Ectodermal cell (in vitro differentiated cells): Measurements from ENCODE around the gene ADARB2.
"Not testable (repeated sequence)": the region's sequence is repeated elsewhere in the genome, so short reads cannot be mapped to it uniquely, and the experiment has no call there.

ENCODE experiments used
- H3K27ac ChIP-seq: 2 replicates; pipeline ENCODE4 v1.7.0; 2013; ENCODE audit warnings: mild to moderate bottlenecking, low read depth, low read length; ENCODE audit not compliant: insufficient read depth, poor library complexity, severe bottlenecking
- H3K27me3 ChIP-seq: 2 replicates; pipeline ENCODE4 v1.7.0; 2013; ENCODE audit warnings: mild to moderate bottlenecking, low read length; ENCODE audit not compliant: insufficient read depth, control insufficient read depth, poor library complexity, severe bottlenecking
- H3K36me3 ChIP-seq: one replicate; pipeline ENCODE4 v1.7.0; 2013; ENCODE audit warnings: low read length; ENCODE audit not compliant: control insufficient read depth, insufficient read depth
- H3K4me1 ChIP-seq: one replicate; pipeline ENCODE4 v1.7.0; 2013; ENCODE audit warnings: low read length; ENCODE audit not compliant: control insufficient read depth, insufficient read depth
- H3K4me3 ChIP-seq: 2 replicates; pipeline ENCODE4 v1.7.0; 2013; ENCODE audit warnings: low read depth, low read length, control low read depth; ENCODE audit not compliant: insufficient read depth
- H3K9me3 ChIP-seq: 2 replicates; pipeline ENCODE4 v1.7.0; 2013; ENCODE audit warnings: mild to moderate bottlenecking, low read length, moderate library complexity; ENCODE audit not compliant: control insufficient read depth
- WGBS, 2 experiments: methylation state at CpG; one replicate each; pipeline ENCODE4 v1.1.7; 2013; ENCODE audit warnings: missing lambda C conversion rate in 2 of 2; 5-methylcytosine and 5-hydroxymethylcytosine counted together

The ADARB2 gene

GRCh38 chr10:1169981-1170866, 567.1 kb downstream of the ADARB2 start:
- Histone ChIP-seq H3K4me3 (no peak overlapping the region), H3K36me3 (no peaks in the 10 kb centered on the region), H3K27ac (no peak overlapping the region), H3K9me3 (no peaks in the 10 kb centered on the region), H3K27me3 (no peaks in the 10 kb centered on the region), H3K4me1 (no peaks in the 10 kb centered on the region)
- WGBS, 2 experiments = 78% methylated on average over 22 of the region's 22 CpGs

GRCh38 chr10:1169186-1169885, 568.0 kb downstream of the ADARB2 start:
- Histone ChIP-seq H3K36me3 (no peaks in the 10 kb centered on the region), H3K9me3 (no peaks in the 10 kb centered on the region), H3K27ac (no peak overlapping the region), H3K4me1 (no peaks in the 10 kb centered on the region), H3K4me3 (no peak overlapping the region), H3K27me3 (no peaks in the 10 kb centered on the region)
- 84% methylated on average over 23 of the region's 23 CpGs for WGBS, 2 experiments

GRCh38 chr10:1168763-1169162, 568.6 kb downstream of the ADARB2 start:
- H3K27ac ChIP-seq = no peak overlapping the region
- WGBS, 2 experiments = 91 to 94% methylated on average over 13 of the region's 13 CpGs
- no peak overlapping the region for H3K4me3 ChIP-seq
- no peaks in the 10 kb centered on the region for H3K4me1 ChIP-seq
- H3K9me3 ChIP-seq = no peaks in the 10 kb centered on the region
- no peaks in the 10 kb centered on the region for H3K27me3 ChIP-seq
- no peaks in the 10 kb centered on the region for H3K36me3 ChIP-seq

GRCh38 chr10:1166828-1167275, 570.5 kb downstream of the ADARB2 start:
- H3K27ac ChIP-seq = no peak overlapping the region
- no peaks in the 10 kb centered on the region for H3K36me3 ChIP-seq
- no peaks in the 10 kb centered on the region for H3K4me1 ChIP-seq
- no peak overlapping the region for H3K4me3 ChIP-seq
- 94 to 95% methylated on average over 9 of the region's 9 CpGs for WGBS, 2 experiments
- no peaks in the 10 kb centered on the region for H3K9me3 ChIP-seq
- H3K27me3 ChIP-seq = no peaks in the 10 kb centered on the region

- Histone ChIP-seq H3K4me1 (no peaks in the 10 kb centered on the region), H3K4me3 (no peak overlapping the region), H3K36me3 (no peaks in the 10 kb centered on the region)
Observed at GRCh38 chr10:1166101-1166827, 571.1 kb downstream of the ADARB2 start.

GRCh38 chr10:1163831-1164230, 573.5 kb downstream of the ADARB2 start:
- 70 to 71% methylated on average over 5 of the region's 5 CpGs for WGBS, 2 experiments
- no peaks in the 10 kb centered on the region for H3K4me1 ChIP-seq

More at GRCh38 chr10:1166101-1166827, 571.1 kb downstream of the ADARB2 start:
- Histone ChIP-seq H3K27ac (no peak overlapping the region), H3K9me3 (no peaks in the 10 kb centered on the region), H3K27me3 (no peaks in the 10 kb centered on the region)
- 94 to 96% methylated on average over 15 of the region's 15 CpGs for whole genome bisulfite sequencing, 2 experiments

GRCh38 chr10:1163204-1163660, 574.1 kb downstream of the ADARB2 start:
- H3K27ac ChIP-seq = no peak overlapping the region
- H3K27me3 ChIP-seq = no peaks in the 10 kb centered on the region
- H3K4me3 ChIP-seq = no peak overlapping the region
- H3K36me3 ChIP-seq = no peaks in the 10 kb centered on the region
- 93 to 94% methylated on average over 29 of the region's 29 CpGs for WGBS, 2 experiments
- no peaks in the 10 kb centered on the region for H3K4me1 ChIP-seq
- H3K9me3 ChIP-seq = no peaks in the 10 kb centered on the region

More at GRCh38 chr10:1163831-1164230, 573.5 kb downstream of the ADARB2 start:
- no peaks in the 10 kb centered on the region for H3K27me3 ChIP-seq
- H3K36me3 ChIP-seq = no peaks in the 10 kb centered on the region
- no peak overlapping the region for H3K4me3 ChIP-seq
- H3K9me3 ChIP-seq = no peaks in the 10 kb centered on the region
- H3K27ac ChIP-seq = no peak overlapping the region

GRCh38 chr10:1162481-1163203, 574.7 kb downstream of the ADARB2 start:
- Histone ChIP-seq H3K27me3 (no peaks in the 10 kb centered on the region), H3K4me1 (no peaks in the 10 kb centered on the region), H3K27ac (no peak overlapping the region), H3K36me3 (no peaks in the 10 kb centered on the region), H3K4me3 (no peak overlapping the region), H3K9me3 (no peaks in the 10 kb centered on the region)
- 90 to 91% methylated on average over 13 of the region's 13 CpGs for WGBS, 2 experiments

GRCh38 chr10:1161315-1161673, 576.0 kb downstream of the ADARB2 start:
- H3K4me3 ChIP-seq, H3K27ac ChIP-seq, H3K36me3 ChIP-seq, H3K4me1 ChIP-seq, H3K27me3 ChIP-seq, H3K9me3 ChIP-seq: not testable (repeated sequence)
- 93% methylated on average over 4 to 5 of the region's 5 CpGs for WGBS, 2 experiments
